K562 (cell line): Measurements from ENCODE around the gene ARR3. TPM values are rescaled to one million over a fixed set of nuclear protein-coding genes. Genes with fewer than 3 reads are reported as not detected.

Source experiments
- ATF7 ChIP-seq: fragments of 450-650 bp; IDR thresholded peaks from 2 replicates; pipeline ENCODE4 v1.7.1; 2014; ENCODE audit warnings: mild to moderate bottlenecking, moderate library complexity
- CEBPB ChIP-seq: fragments of 450-650 bp; IDR thresholded peaks from 2 replicates; pipeline ENCODE4 v1.6.1; 2016; ENCODE audit warnings: missing genetic modification characterization, missing compliant biosample characterization
- E4F1 ChIP-seq: fragments of 250-450 bp; sonication (Bioruptor Pico); IDR thresholded peaks from 2 replicates; pipeline ENCODE4 v1.5.0; 2021; ENCODE audit warnings: mild to moderate bottlenecking, borderline replicate concordance
- ETV1 ChIP-seq: fragments of 450-650 bp; conservative IDR thresholded peaks from 2 replicates; pipeline ENCODE4 v1.6.1; 2016; ENCODE audit warnings: missing genetic modification characterization, control low read depth, low read depth, missing compliant biosample characterization
- HSF4 ChIP-seq: fragments of 250-450 bp; sonication (Bioruptor Pico); IDR thresholded peaks from 2 replicates; pipeline ENCODE4 v2.1.2; 2022; ENCODE audit warnings: mild to moderate bottlenecking, moderate library complexity, borderline replicate concordance
- KLF10 ChIP-seq: fragments of 250-450 bp; sonication (Bioruptor Pico); IDR thresholded peaks from 2 replicates; pipeline ENCODE4 v1.6.1; 2021; ENCODE audit warnings: matching md5 sums
- MNT ChIP-seq, 2 experiments: fragments of 450-650 bp; conservative IDR thresholded peaks; 2 replicates each; pipeline ENCODE4 v1.6.1; 2017; ENCODE audit warnings: mild to moderate bottlenecking in 2 of 2, moderate library complexity in 2 of 2
- NFE2L1 ChIP-seq: fragments of 450-650 bp; IDR thresholded peaks from 2 replicates; pipeline ENCODE4 v1.6.1; 2016; ENCODE audit warnings: missing genetic modification characterization, low read depth, mild to moderate bottlenecking, missing compliant biosample characterization, moderate library complexity, borderline replicate concordance
- SAFB ChIP-seq: fragments of 200-400 bp; formaldehyde crosslinking; IDR thresholded peaks from 2 replicates; pipeline ENCODE4 v1.6.1; 2017; ENCODE audit warnings: low read depth, low read length, borderline replicate concordance
- SIRT6 ChIP-seq: IDR thresholded peaks from one replicate; pipeline ENCODE4 v1.6.1; 2012; ENCODE audit warnings: low read depth, mild to moderate bottlenecking, control low read depth, inconsistent platforms, low read length, moderate library complexity
- SMARCE1 ChIP-seq: fragments of 450-650 bp; IDR thresholded peaks from 2 replicates; pipeline ENCODE4 v1.7.1; 2016; ENCODE audit warnings: mild to moderate bottlenecking
- ZKSCAN1 ChIP-seq: fragments of 150-350 bp; IDR thresholded peaks from 2 replicates; pipeline ENCODE4 v1.6.1; 2016; ENCODE audit warnings: low read depth, low read length
- ZNF277 ChIP-seq: fragments of 250-450 bp; sonication (Bioruptor Pico); IDR thresholded peaks from 2 replicates; pipeline ENCODE4 v1.8.0; 2022; ENCODE audit warnings: inconsistent platforms, mild to moderate bottlenecking, moderate library complexity, borderline replicate concordance
- ZNF696 ChIP-seq: fragments of 250-450 bp; sonication (Bioruptor Pico); conservative IDR thresholded peaks from 2 replicates; pipeline ENCODE4 v1.4.0; 2020; ENCODE audit warnings: mild to moderate bottlenecking, moderate library complexity
- ZSCAN32 ChIP-seq: fragments of 450-650 bp; formaldehyde crosslinking; IDR thresholded peaks from 2 replicates; pipeline ENCODE4 v1.4.0; 2020; ENCODE audit warnings: mild to moderate bottlenecking, moderate library complexity
- polyA plus RNA-seq, 8 experiments: library from polyadenylated mRNA; depleted of rRNA in 4 of 8; stranded (reverse) in 5 of 8; unstranded in 3 of 8; fragments of >200 nt; fragmentation: Nextera tagmentation in 2 of 8; fragmentation: Illumina TruSeq in 1 of 8; extraction: Ambion mirVana in 2 of 8; extraction: Trizol in 1 of 8; gene quantifications; 2 replicates each; pipeline versions ENCODE4 v1.2.1 to v1.2.3, GENCODE V29; 2011 to 2014; ENCODE audit warnings: inconsistent platforms in 1 of 8, missing spikeins in 1 of 8
- total RNA-seq, 7 experiments: library from RNA; depleted of rRNA in 6 of 7; stranded (reverse); fragments of >200 nt in 6 of 7; fragmentation: Illumina TruSeq in 2 of 7; extraction: Trizol in 2 of 7; gene quantifications; 2 replicates each; pipeline versions ENCODE4 v1.2.1 to v1.2.3, GENCODE V29; 2011 to 2021; ENCODE audit warnings: low replicate concordance in 1 of 7
- TF ChIP-seq, protein P1 (sequence below): sonication (generic); formaldehyde crosslinking; IDR thresholded peaks from 2 replicates; pipeline ENCODE4 v1.8.0; 2023; ENCODE audit warnings: missing genetic modification reagents, mild to moderate bottlenecking, borderline replicate concordance

ARR3 gene
- total and polyA plus RNA-seq, 9 of the 15 experiments (the other 6 are each of a cell fraction or from before 2014, with no cell fraction given): not detected

- no peak for TF ChIP-seq E4F1 (CRISPR knock-in tag)
- no peak for TF ChIP-seq NFE2L1
- 0 out of 2 replicates have a peak, but pooled peaks have one; percentile 26 for TF ChIP-seq ATF7
- TF ChIP-seq SIRT6: no peak
- no peak for TF ChIP-seq ZKSCAN1
- no peak for TF ChIP-seq ZNF696 (CRISPR knock-in tag)
- TF ChIP-seq SMARCE1: peak; percentile 61; the same call in 1 of the 2 replicates
- no peak for TF ChIP-seq ZNF277 (CRISPR knock-in tag)
- TF ChIP-seq CEBPB (tag): no peak
- TF ChIP-seq ETV1 (tag): no peak
- TF ChIP-seq MNT (conservative IDR thresholded peaks at IDR 0.05): no peak
- no peak for TF ChIP-seq SAFB
- TF ChIP-seq KLF10 (CRISPR knock-in tag): no peak
- no peak for TF ChIP-seq HSF4 (CRISPR knock-in tag)
- TF ChIP-seq ZSCAN32: no peak
- TF ChIP-seq, protein P1, sequence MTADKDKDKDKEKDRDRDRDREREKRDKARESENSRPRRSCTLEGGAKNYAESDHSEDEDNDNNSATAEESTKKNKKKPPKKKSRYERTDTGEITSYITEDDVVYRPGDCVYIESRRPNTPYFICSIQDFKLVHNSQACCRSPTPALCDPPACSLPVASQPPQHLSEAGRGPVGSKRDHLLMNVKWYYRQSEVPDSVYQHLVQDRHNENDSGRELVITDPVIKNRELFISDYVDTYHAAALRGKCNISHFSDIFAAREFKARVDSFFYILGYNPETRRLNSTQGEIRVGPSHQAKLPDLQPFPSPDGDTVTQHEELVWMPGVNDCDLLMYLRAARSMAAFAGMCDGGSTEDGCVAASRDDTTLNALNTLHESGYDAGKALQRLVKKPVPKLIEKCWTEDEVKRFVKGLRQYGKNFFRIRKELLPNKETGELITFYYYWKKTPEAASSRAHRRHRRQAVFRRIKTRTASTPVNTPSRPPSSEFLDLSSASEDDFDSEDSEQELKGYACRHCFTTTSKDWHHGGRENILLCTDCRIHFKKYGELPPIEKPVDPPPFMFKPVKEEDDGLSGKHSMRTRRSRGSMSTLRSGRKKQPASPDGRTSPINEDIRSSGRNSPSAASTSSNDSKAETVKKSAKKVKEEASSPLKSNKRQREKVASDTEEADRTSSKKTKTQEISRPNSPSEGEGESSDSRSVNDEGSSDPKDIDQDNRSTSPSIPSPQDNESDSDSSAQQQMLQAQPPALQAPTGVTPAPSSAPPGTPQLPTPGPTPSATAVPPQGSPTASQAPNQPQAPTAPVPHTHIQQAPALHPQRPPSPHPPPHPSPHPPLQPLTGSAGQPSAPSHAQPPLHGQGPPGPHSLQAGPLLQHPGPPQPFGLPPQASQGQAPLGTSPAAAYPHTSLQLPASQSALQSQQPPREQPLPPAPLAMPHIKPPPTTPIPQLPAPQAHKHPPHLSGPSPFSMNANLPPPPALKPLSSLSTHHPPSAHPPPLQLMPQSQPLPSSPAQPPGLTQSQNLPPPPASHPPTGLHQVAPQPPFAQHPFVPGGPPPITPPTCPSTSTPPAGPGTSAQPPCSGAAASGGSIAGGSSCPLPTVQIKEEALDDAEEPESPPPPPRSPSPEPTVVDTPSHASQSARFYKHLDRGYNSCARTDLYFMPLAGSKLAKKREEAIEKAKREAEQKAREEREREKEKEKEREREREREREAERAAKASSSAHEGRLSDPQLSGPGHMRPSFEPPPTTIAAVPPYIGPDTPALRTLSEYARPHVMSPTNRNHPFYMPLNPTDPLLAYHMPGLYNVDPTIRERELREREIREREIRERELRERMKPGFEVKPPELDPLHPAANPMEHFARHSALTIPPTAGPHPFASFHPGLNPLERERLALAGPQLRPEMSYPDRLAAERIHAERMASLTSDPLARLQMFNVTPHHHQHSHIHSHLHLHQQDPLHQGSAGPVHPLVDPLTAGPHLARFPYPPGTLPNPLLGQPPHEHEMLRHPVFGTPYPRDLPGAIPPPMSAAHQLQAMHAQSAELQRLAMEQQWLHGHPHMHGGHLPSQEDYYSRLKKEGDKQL (CRISPR knock-in tag): no peak
Observed at GRCh38 chrX:70219938-70220764, 48.0 kb upstream of the ARR3 start (continued).
